Liver (tissue), 9 donors: ENCODE data around the gene MAX. TPM values are rescaled to one million over a fixed set of nuclear protein-coding genes. Genes with fewer than 3 reads are reported as not detected.

Source experiments
- DNase-seq: peaks from one replicate; pipeline ENCODE4 v3.0.0-alpha.2; 2017; ENCODE audit warnings: low spot score
- H3K27ac ChIP-seq, 2 donors: one replicate each; pipeline ENCODE4 v1.7.0; 2013; ENCODE audit warnings: inconsistent platforms in 2 of 2, low read length in 2 of 2, control low read depth in 1 of 2, low read depth in 1 of 2, mild to moderate bottlenecking in 1 of 2
- H3K27me3 ChIP-seq, 4 donors: one replicate each; pipeline versions ENCODE4 v1.6.1 to v1.7.0; 2013; ENCODE audit warnings: low read length in 3 of 4, inconsistent platforms in 1 of 4, mild to moderate bottlenecking in 1 of 4, moderate library complexity in 1 of 4; ENCODE audit not compliant: control insufficient read depth in 4 of 4, insufficient read depth in 4 of 4
- H3K36me3 ChIP-seq, 4 donors: one replicate each; pipeline versions ENCODE4 v1.6.1 to v1.7.0; 2013; ENCODE audit warnings: low read length in 3 of 4, mild to moderate bottlenecking in 3 of 4, low read depth in 1 of 4, moderate library complexity in 1 of 4; ENCODE audit not compliant: control insufficient read depth in 4 of 4, insufficient read depth in 3 of 4
- H3K4me1 ChIP-seq, 4 donors: one replicate each; pipeline versions ENCODE4 v1.6.1 to v1.7.0; 2013; ENCODE audit warnings: low read length in 3 of 4, mild to moderate bottlenecking in 3 of 4, moderate library complexity in 1 of 4; ENCODE audit not compliant: control insufficient read depth in 4 of 4, insufficient read depth in 4 of 4
- H3K4me3 ChIP-seq, 3 donors: one replicate each; pipeline versions ENCODE4 v1.6.1 to v1.7.0; 2013; ENCODE audit warnings: low read length in 3 of 3, control low read depth in 1 of 3, low read depth in 1 of 3, mild to moderate bottlenecking in 1 of 3
- H3K9ac ChIP-seq, 2 donors: one replicate each; pipeline ENCODE4 v1.7.0; 2013; ENCODE audit warnings: low read length in 2 of 2, mild to moderate bottlenecking in 2 of 2, moderate library complexity in 2 of 2, control low read depth in 1 of 2, low read depth in 1 of 2
- H3K9me3 ChIP-seq, 4 donors: one replicate each; pipeline versions ENCODE4 v1.6.1 to v1.7.0; 2013; ENCODE audit warnings: low read length in 3 of 4; ENCODE audit not compliant: control insufficient read depth in 4 of 4
- ATF3 ChIP-seq: IDR thresholded peaks from 2 replicates; pipeline ENCODE4 v1.6.1; 2016; ENCODE audit warnings: antibody characterized with exemption
- CTCF ChIP-seq: fragments of 150-350 bp; IDR thresholded peaks from 2 replicates; pipeline ENCODE4 v1.5.1; 2017; ENCODE audit warnings: improper control_type of control experiment, low read depth, low read length; ENCODE audit not compliant: missing input control
- EGR1 ChIP-seq, 2 donors: IDR thresholded peaks; 2 replicates each; pipeline ENCODE4 v1.6.1; 2016 to 2018; ENCODE audit warnings: antibody characterized with exemption in 2 of 2, low read depth in 2 of 2
- FOXA1 ChIP-seq: IDR thresholded peaks from 2 replicates; pipeline ENCODE4 v1.6.1; 2016; ENCODE audit warnings: antibody characterized with exemption
- FOXA2 ChIP-seq: IDR thresholded peaks from 2 replicates; pipeline ENCODE4 v1.6.1; 2016; ENCODE audit warnings: antibody characterized with exemption
- GABPA ChIP-seq, 2 donors: IDR thresholded peaks in 1 of 2; conservative IDR thresholded peaks in 1 of 2; 2 replicates each; pipeline ENCODE4 v1.6.1; 2016; ENCODE audit warnings: antibody characterized with exemption in 2 of 2, mild to moderate bottlenecking in 1 of 2, moderate library complexity in 1 of 2
- HNF4A ChIP-seq, 2 donors: conservative IDR thresholded peaks; 2 replicates each; pipeline ENCODE4 v1.6.1; 2016; ENCODE audit warnings: antibody characterized with exemption in 2 of 2, mild to moderate bottlenecking in 2 of 2
- HNF4G ChIP-seq: IDR thresholded peaks from 2 replicates; pipeline ENCODE4 v1.6.1; 2016; ENCODE audit warnings: antibody characterized with exemption
- JUND ChIP-seq, 2 donors: IDR thresholded peaks; 2 replicates each; pipeline ENCODE4 v1.6.1; 2016; ENCODE audit warnings: antibody characterized with exemption in 2 of 2
- MAX ChIP-seq: IDR thresholded peaks from 2 replicates; pipeline ENCODE4 v1.6.1; 2016; ENCODE audit warnings: antibody characterized with exemption
- NR2F2 ChIP-seq: IDR thresholded peaks from 2 replicates; pipeline ENCODE4 v1.6.1; 2016; ENCODE audit warnings: antibody characterized with exemption
- RAD21 ChIP-seq, 2 donors: IDR thresholded peaks; 2 replicates each; pipeline ENCODE4 v1.6.1; 2016; ENCODE audit warnings: antibody characterized with exemption in 2 of 2, mild to moderate bottlenecking in 2 of 2
- REST ChIP-seq: IDR thresholded peaks from 2 replicates; pipeline ENCODE4 v1.6.1; 2016; ENCODE audit warnings: antibody characterized with exemption, mild to moderate bottlenecking
- RXRA ChIP-seq, 2 donors: IDR thresholded peaks; 2 replicates each; pipeline ENCODE4 v1.6.1; 2017 to 2018; ENCODE audit warnings: antibody characterized with exemption in 2 of 2, mild to moderate bottlenecking in 1 of 2
- SP1 ChIP-seq: IDR thresholded peaks from 2 replicates; pipeline ENCODE4 v1.6.1; 2018; ENCODE audit warnings: antibody characterized with exemption, mild to moderate bottlenecking
- TAF1 ChIP-seq: conservative IDR thresholded peaks from 2 replicates; pipeline ENCODE4 v1.6.1; 2016; ENCODE audit warnings: antibody characterized with exemption, mild to moderate bottlenecking
- YY1 ChIP-seq: IDR thresholded peaks from 2 replicates; pipeline ENCODE4 v1.6.1; 2016; ENCODE audit warnings: antibody characterized with exemption, mild to moderate bottlenecking
- ZBTB33 ChIP-seq: IDR thresholded peaks from 2 replicates; pipeline ENCODE4 v1.6.1; 2016; ENCODE audit warnings: antibody characterized with exemption
- WGBS: extraction: QIAGEN DNeasy Blood & Tissue Kit; methylation state at CpG from one replicate; pipeline ENCODE4 v1.1.7; 2013; 5-methylcytosine and 5-hydroxymethylcytosine counted together
- polyA plus RNA-seq, 2 donors: library from polyadenylated mRNA; stranded (reverse) in 1 of 2; unstranded in 1 of 2; fragments of 200-250 nt in 1 of 2; fragments of >200 nt in 1 of 2; fragmentation: Nextera tagmentation in 1 of 2; extraction: Ambion mirVana in 1 of 2; gene quantifications; one replicate each; pipeline versions ENCODE4 v1.2.1 to v1.2.3, GENCODE V29; 2013 to 2015
- total RNA-seq, 2 donors: library from RNA; depleted of rRNA; stranded (reverse); fragments of >200 nt; gene quantifications; one replicate each; pipeline ENCODE4 v1.2.3, GENCODE V29; 2014
- donor health status: healthy.
- donor health status: healthy.
- donor health status: healthy.
- donor health status: healthy.
- donor health status: healthy.

Gene MAX
- total and polyA plus RNA-seq, 4 donors: 14.8 to 27.0 (median 16.9) TPM

- Histone ChIP-seq H3K27ac (no peak overlapping the region), H3K4me1 (peaks cover 2 to 8% (median 5%) of the 10 kb centered on the region in 4 donors), H3K9ac (no peak overlapping the region), H3K36me3 (peaks cover 6 to 32% (median 28%) of the 10 kb centered on the region in 4 donors), H3K4me3 (no peak overlapping the region), H3K27me3 (no peaks in the 10 kb centered on the region), H3K9me3 (no peaks in the 10 kb centered on the region)
- no peak for DNase-seq
- no peak for TF ChIP-seq REST
- no peak for TF ChIP-seq RXRA (IDR thresholded peaks at IDR 0.05)
- no peak for TF ChIP-seq HNF4A (conservative IDR thresholded peaks at IDR 0.05)
- no peak for TF ChIP-seq RAD21 (IDR thresholded peaks at IDR 0.05)
- no peak for TF ChIP-seq SP1
- no peak for TF ChIP-seq MAX
- no peak for TF ChIP-seq EGR1 (IDR thresholded peaks at IDR 0.05; ENCODE audit: low read depth in 2 of 2)
- no peak for TF ChIP-seq YY1
- TF ChIP-seq HNF4G: no peak
- no peak for TF ChIP-seq ZBTB33
- no peak for TF ChIP-seq TAF1
- no peak for TF ChIP-seq GABPA (IDR thresholded peaks at IDR 0.05 in 1 of 2, conservative IDR thresholded peaks at IDR 0.05 in 1 of 2)
- TF ChIP-seq ATF3: no peak
- TF ChIP-seq FOXA1: no peak
- TF ChIP-seq CTCF: no peak
- TF ChIP-seq NR2F2: no peak
- no peak for TF ChIP-seq FOXA2
- TF ChIP-seq JUND (IDR thresholded peaks at IDR 0.05): no peak
- 89% methylated on average over 2 of the region's 2 CpGs for WGBS
These were observed 19.4 kb downstream of the MAX start for GRCh38 chr14:65082930-65083329.
